HG02870 (cell line): ENCODE measurements around the gene SLC39A11.
"Not testable (repeated sequence)": the region's sequence is repeated elsewhere in the genome, so short reads cannot be mapped to it uniquely, and the experiment has no call there.

Source experiments
- ATAC-seq: cut with Tn5 transposase; IDR thresholded peaks from one replicate; pipeline ENCODE4 v1.9.1; 2021; ENCODE audit warnings: mild to moderate bottlenecking, moderate library complexity; ENCODE audit not compliant: unreplicated experiment

Gene SLC39A11

DNA sequence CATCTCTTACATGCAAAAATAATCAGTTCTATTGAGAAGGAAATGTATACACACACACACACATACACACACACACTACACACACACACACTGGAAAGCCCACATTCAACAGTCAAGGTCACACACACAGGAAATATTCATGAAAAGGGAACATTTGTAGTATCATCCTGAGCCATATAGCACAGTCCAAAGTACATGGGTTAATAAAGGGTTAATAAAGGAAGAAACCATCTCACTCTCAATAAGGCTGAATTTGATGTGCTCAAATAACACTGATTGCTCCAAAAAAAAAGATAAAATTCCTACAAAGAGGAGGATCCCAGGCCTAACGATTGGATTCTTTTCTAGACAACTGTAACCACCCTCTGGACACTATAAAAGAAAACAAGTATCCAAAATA, 164.7 kb downstream of the SLC39A11 start:
- ATAC-seq, result no peak

DNA sequence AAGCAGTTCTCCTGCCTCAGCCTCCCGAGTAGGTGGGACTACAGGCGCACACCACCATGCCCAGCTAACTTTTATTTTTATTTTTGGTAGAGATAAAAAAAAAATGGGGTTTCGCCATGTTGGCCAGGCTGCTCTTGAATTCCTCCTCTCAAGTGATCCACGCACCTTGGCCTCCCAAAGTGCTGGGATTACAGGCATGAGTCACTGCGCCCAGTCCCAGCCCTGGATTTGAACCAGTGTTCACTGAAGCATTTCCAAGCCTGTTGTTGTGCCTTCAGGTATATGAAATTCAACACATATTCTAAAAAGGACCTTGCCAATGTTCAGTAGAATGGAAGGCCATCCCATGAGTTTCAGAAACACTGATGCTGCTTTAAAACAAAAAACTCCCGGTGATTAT, 165.3 kb downstream of the SLC39A11 start:
- no peak for ATAC-seq

- ATAC-seq, result no peak
Measured at GRCh38 chr17:72926171-72926570, 166.3 kb downstream of the SLC39A11 start.

- ATAC-seq, result no peak
Measured at GRCh38 chr17:72924196-72924595, 168.3 kb downstream of the SLC39A11 start.

GRCh38 chr17:72922219-72922618, 170.3 kb downstream of the SLC39A11 start:
- ATAC-seq, result no peak

- ATAC-seq, result no peak
Measured at GRCh38 chr17:72921347-72922054, 171.0 kb downstream of the SLC39A11 start.

GRCh38 chr17:72920513-72920912, 172.0 kb downstream of the SLC39A11 start:
- no peak for ATAC-seq

DNA sequence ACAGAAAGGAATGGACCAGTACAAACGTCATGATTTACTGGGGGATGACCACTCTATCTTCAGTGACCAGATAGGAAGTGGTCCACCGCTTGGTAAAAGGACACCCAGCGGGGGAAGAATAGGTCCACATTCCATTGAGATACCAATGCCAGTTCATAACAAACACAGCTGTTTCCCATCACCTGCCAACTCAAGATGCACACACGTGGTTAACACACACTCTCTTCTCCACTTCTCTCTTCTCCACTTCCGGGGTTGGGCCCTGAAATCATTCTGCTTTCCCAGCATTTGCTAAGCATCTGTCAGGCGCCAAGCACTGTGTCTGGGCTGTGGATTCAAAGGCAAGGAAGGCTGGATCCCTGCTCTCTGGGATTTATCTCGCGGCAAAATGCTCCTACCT, 175.5 kb downstream of the SLC39A11 start:
- no peak for ATAC-seq

- no peak for ATAC-seq
Measured at GRCh38 chr17:72915625-72916081, 176.8 kb downstream of the SLC39A11 start.

GRCh38 chr17:72913142-72913682, 179.3 kb downstream of the SLC39A11 start:
- no peak for ATAC-seq

GRCh38 chr17:72906306-72906705, 186.2 kb downstream of the SLC39A11 start:
- ATAC-seq, result no peak

DNA sequence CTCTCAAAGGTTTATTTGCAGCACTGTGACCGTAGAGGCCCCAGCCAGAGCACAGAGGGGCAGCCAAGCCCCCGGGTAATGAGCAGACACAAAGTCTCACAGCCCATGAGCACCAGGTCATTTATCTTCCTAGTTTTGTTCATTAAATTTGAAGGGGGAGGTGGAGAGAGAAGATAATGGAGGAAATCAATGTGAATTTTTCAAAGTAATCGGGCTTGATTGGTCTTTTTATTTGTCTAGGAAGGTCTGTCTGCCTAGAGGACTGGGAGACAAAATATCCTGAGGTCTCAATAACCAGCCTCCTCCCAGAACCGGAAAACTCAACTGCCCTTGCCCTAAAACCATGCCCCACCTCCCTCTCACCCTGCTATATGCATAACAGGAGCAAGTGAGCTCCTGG, 189.0 kb downstream of the SLC39A11 start:
- ATAC-seq, result no peak

DNA sequence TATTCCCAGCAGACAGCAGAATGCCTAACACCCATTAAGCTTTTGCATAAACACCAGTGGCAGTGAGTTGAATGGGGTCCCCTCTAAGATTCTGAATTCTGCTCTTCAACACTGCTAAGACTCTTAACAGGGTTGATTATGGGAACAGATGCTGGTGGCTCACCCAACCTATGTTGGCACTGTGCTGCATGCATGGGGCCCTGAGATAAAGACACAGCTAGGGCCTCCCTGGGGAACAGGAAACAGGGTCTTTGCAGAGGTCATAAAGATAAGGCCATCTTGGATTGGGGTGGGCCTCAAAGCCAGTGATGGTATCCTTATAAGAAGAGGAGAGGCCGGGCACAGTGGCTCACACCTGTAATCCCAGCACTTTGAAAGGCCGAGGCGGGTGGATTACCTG, 190.8 kb downstream of the SLC39A11 start:
- no peak for ATAC-seq

- no peak for ATAC-seq
Measured at GRCh38 chr17:72901083-72901482, 191.4 kb downstream of the SLC39A11 start.

- no peak for ATAC-seq
Measured at GRCh38 chr17:72900654-72900971, 191.9 kb downstream of the SLC39A11 start.

GRCh38 chr17:72898725-72899124, 193.8 kb downstream of the SLC39A11 start:
- no peak for ATAC-seq

DNA sequence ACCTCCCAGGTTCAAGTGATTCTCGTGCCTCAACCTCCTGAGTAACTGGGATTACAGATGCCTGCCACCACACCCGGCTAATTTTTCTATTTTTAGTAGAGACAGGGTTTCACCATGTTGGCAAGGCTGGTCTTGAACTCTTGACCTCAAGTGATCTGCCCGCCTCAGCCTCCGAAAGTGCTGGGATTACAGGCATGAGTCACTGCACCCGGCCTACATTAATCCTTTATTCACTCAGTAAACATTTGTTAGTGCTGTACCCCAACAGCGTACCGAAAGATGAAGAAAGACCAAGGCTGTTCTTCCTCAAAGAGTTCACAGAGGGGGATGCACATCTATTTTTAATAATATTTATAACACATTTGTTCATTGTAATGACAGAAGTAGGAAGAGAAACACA, 196.2 kb downstream of the SLC39A11 start:
- ATAC-seq, result not testable (repeated sequence)

DNA sequence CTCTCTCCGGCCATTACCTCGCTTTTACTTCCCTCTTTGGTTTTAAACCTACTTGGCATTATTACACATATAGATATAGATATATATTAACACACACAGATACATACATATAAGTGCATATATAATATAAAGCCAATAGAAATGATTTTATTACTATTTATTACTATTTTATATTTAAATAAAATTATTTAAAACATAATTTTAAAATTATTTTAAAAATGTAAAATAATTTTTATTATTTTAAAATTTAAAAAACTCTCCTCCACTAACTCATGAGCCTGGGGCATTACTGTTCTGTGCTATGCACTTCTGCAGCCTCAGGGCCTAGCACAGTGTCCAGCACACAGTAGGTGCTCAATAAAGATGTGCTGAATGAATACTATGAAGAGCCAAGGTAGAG, 200.9 kb downstream of the SLC39A11 start:
- no peak for ATAC-seq

DNA sequence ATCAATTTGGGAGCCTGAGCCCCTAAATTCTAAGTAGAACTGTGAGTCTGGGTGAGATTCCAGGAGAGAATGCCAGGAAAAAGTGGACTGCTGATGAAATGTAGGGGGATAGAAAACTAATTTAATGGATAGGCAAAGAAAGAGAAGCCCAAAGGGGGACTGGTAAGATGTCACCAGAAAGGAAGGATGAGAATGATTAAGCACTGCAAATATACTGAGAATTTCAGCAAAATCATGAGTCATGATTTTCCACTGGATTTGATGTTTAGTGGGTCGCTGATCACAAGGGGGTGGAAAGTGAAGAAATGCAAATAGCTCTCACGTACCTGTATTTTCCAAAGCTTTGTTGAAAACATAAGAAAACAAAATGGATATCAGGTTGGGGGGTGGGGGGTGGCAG, 201.8 kb downstream of the SLC39A11 start:
- ATAC-seq, result no peak

- ATAC-seq, result no peak
Measured at GRCh38 chr17:72887917-72888316, 204.6 kb downstream of the SLC39A11 start.

DNA sequence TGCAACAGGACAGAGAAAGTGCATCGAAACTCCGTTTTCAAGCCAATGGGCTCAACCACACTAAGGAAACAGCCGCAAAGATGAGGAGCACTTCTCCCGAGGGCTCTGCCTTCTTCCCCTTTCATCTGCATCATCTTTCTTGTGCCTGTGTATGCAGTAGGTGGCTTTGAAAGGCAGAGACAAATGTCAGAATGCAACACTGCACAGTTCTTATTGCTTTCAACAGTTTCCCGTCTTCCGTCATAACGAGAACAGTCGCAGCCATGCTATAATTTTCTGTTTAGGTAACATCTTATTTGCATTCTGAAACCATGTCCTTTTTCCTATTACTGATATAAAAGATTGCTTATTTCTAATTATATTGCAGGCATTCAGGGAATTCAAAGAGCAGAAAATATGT, 205.2 kb downstream of the SLC39A11 start:
- peak; percentile 59 for ATAC-seq

DNA sequence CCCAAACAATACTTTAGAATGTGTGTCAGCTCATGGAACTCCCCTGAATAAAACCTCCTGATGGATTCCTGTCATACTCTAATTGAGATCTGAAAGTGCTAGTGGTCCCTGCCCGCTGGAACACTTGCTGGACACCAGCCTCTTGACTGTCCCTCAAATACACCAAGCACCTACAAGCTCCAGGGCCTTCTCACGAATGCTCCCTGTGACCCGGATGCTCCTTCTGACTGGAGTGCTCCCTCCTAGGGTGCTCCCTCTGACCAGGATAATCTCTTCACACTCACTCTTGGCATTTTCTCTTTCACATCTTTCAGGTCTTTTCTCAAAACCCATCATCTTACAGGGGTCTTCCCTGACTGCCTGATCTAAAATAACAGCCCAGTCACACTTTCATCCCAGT, 205.9 kb downstream of the SLC39A11 start:
- ATAC-seq, result no peak

DNA sequence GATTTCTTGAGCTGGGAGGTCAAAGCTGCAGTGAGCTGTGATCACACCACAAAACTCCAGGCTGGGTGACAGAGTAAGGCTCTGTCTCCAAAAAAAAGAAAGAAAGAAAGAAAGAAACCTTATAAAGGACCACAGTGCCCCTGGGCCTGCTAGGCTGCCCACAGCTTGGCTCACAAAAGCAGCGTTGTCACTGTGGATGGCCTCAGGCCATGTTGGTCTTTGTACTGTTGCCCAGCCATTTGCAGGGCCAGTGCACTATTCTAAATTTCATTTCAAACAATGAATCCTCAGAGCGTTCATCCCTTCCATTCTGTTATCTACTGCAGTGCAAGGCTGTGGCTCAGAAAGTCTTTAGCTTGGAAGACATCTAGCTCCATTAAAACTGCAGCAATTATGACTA, 208.4 kb downstream of the SLC39A11 start:
- ATAC-seq, result no peak
